Measurements from ENCODE around the gene OGG1. TPM values are rescaled to one million over a fixed set of nuclear protein-coding genes. Genes with fewer than 3 reads are reported as not detected.

The OGG1 gene
- total RNA-seq, 6 experiments from 2014 or later, result 12.3 to 27.8 (median 15.7) TPM

DNA sequence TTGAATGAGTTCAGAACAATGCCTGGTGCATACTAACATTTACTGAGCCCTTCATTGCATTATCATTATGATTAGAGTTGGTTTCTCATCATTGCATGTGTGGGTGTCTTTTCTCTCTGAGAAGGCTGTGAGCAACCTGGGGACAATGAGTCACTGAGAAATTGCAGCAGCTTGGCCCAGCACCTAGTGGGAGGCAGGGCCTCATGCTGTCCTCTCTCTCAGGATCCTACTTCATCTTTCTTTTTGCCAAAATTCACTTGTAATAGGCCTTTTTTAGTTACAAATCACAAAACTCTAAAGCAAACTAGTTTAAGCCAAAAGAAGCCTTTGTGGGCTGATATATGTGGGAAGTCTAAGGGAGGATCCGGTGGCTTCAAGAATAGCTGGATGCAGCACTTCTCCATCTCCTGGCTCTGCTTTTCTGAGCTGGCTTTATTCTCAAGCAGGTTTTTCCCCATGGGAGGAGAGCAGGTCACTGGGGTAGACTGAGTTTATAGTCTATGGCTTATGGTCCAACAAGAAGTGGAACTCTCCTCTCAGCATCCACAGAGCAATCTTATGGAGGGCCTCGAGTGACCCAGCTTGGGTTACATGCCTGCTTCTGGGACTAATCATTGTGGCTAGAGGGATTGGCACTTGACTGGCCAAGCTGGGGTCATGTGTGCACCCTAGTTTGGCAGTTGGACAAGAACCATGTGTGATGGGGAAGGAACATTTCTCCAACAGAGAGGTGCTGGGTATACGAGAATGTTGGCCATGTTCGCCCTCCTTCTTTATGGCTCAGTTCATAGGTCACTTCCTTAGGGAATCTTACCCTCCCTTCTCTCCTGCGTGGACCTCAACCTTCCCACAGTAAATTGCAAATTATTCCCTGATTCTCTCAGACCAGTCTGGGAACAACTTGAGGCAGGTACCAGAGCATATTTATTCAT, 28.7 kb downstream of the OGG1 start:
- intact Hi-C loops (cut with DNase I), result no loop called here
- Histone ChIP-seq H3K9me3 (no peaks in the 10 kb centered on the region), H3K27me3 (no peaks in the 10 kb centered on the region), H3K36me3 (peaks cover 0 to 12% (median 4%) of the 10 kb centered on the region in 4 donors), H3K4me3 (no peak overlapping the region), H3K4me1 (peaks cover 0 to 24% (median 17%) of the 10 kb centered on the region in 4 donors), H3K27ac (no peak overlapping the region)
- TF ChIP-seq, protein P1, sequence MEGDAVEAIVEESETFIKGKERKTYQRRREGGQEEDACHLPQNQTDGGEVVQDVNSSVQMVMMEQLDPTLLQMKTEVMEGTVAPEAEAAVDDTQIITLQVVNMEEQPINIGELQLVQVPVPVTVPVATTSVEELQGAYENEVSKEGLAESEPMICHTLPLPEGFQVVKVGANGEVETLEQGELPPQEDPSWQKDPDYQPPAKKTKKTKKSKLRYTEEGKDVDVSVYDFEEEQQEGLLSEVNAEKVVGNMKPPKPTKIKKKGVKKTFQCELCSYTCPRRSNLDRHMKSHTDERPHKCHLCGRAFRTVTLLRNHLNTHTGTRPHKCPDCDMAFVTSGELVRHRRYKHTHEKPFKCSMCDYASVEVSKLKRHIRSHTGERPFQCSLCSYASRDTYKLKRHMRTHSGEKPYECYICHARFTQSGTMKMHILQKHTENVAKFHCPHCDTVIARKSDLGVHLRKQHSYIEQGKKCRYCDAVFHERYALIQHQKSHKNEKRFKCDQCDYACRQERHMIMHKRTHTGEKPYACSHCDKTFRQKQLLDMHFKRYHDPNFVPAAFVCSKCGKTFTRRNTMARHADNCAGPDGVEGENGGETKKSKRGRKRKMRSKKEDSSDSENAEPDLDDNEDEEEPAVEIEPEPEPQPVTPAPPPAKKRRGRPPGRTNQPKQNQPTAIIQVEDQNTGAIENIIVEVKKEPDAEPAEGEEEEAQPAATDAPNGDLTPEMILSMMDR (IDR thresholded peaks at IDR 0.05), result no peak
- TF ChIP-seq POLR2A (IDR thresholded peaks at IDR 0.05), result no peak
- no peak for DNase-seq
- WGBS (ENCODE audit: insufficient coverage, low coverage, low lambda C conversion rate, missing lambda C conversion rate), result 56% methylated on average over 5 of the region's 5 CpGs
- peak in 1 of 4 donors; percentile 6 for ATAC-seq

DNA sequence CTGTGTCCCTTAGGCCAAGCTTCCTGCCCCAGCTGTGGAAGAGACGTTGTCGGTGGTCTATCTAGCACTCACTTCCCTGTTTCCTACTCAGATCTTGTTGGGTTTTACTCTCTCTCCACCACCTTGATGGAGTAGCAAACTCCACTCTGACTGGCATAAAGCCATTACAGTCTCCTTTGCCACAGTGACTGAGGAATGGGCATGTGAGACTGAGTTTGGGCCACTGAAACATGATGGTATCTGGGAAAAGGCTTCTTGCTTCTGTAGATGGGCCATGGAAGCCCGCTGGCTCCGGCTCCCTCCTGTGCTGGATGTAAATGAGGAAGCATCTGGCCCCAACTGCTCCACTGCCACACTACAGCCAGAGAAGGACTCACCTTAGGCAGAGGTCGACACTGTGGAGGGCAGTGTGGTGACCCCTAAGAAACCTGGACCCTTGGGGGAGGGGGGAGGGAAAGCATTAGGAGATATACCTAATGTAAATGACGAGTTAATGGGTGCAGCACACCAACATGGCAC, 29.4 kb downstream of the OGG1 start:
- DNase-seq, result no peak
- Histone ChIP-seq H3K27ac (no peak overlapping the region), H3K27me3 (no peaks in the 10 kb centered on the region), H3K4me1 (peaks cover 0 to 24% (median 17%) of the 10 kb centered on the region in 4 donors), H3K9me3 (no peaks in the 10 kb centered on the region), H3K36me3 (peaks cover 0 to 19% (median 11%) of the 10 kb centered on the region in 4 donors), H3K4me3 (no peak overlapping the region)
- ATAC-seq, result no peak
- intact Hi-C loops (cut with DNase I), result no loop called here
- TF ChIP-seq, protein P1 (IDR thresholded peaks at IDR 0.05), result no peak
- 41% methylated on average over 3 of the region's 6 CpGs for WGBS (ENCODE audit: insufficient coverage, low coverage, low lambda C conversion rate, missing lambda C conversion rate)

DNA sequence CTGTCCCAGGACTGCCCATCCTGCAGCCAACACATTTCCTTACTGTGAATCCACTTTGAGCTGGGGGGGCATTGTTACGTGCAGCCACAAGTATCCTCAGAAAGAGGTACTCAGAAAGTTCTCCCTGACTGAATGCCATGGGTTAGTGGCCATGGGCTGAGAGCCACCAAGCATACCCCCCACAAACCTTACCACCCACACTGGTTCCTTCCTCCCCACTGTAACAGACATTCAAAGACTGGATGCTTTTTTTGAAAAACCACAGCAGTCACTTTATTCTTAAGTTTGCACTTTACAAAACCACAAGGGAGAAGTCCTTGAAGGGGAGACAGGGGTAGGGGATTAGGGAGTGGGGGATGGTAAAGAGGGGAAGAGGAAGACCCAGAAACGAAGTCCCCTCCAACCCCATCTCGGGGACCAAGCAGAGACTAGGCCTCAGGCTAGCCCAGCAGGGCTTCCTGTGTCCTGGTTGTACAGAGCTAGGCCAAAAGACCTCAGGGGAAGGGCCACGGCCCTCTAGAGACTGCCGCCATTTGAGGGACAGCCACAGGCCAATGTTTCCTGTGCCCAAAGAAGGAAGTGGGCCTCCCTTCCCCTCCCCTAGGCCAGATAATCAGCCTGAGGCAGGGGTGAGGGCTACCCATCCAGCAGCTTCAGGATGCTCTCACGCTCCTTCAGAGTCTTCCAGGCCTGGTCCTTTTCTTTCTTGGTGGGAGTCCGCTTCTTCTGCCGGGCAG, 30.1 kb downstream of the OGG1 start:
- DNase-seq (no peak), ATAC-seq (peak; percentile 37 to 60 (median 46))
- no peaks in the 10 kb centered on the region for H3K9me3 ChIP-seq
- H3K27me3 ChIP-seq, result no peaks in the 10 kb centered on the region
- WGBS (ENCODE audit: insufficient coverage, low coverage, low lambda C conversion rate, missing lambda C conversion rate), result 64% methylated on average over 6 of the region's 8 CpGs
- H3K4me3 ChIP-seq, result peak overlapping the region in 2 of 3 donors; percentile 20 to 23
- intact Hi-C loops (cut with DNase I), result no loop called here
- peaks cover 0 to 24% (median 17%) of the 10 kb centered on the region in 4 donors for H3K4me1 ChIP-seq
- peaks cover 0 to 26% (median 14%) of the 10 kb centered on the region in 4 donors for H3K36me3 ChIP-seq
- no peak for TF ChIP-seq POLR2A (IDR thresholded peaks at IDR 0.05)
- TF ChIP-seq, protein P1 (IDR thresholded peaks at IDR 0.05), result no peak
- peak overlapping the region; percentile 59 to 83 (median 82) for H3K27ac ChIP-seq

DNA sequence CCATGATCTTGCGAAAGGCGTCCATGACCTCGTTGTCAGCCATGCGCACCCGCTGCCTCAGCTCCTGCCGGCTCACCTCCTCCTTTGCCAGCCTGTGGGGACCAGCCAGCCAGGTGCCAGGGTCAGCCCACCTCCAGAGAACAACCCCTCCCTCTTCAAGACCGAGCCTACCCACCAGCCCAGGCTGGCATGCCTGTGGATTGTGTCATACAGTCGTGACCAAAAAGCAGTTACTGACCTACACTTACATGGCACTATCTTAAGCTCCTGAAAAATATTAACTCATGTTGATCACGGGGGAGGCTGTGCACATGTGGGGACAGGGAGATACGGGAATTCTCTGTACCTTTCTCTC, 30.7 kb downstream of the OGG1 start:
- intact Hi-C loops (cut with DNase I), result no loop called here
- TF ChIP-seq, protein P1 (IDR thresholded peaks at IDR 0.05), result no peak
- peak; percentile 20 for TF ChIP-seq POLR2A (IDR thresholded peaks at IDR 0.05)
- Histone ChIP-seq H3K4me3 (peak overlapping the region in 2 of 3 donors; percentile 20 to 23), H3K27me3 (no peaks in the 10 kb centered on the region), H3K36me3 (peaks cover 0 to 32% (median 17%) of the 10 kb centered on the region in 4 donors), H3K27ac (peak overlapping the region; percentile 59 to 83 (median 82)), H3K9me3 (no peaks in the 10 kb centered on the region), H3K4me1 (peaks cover 0 to 24% (median 17%) of the 10 kb centered on the region in 4 donors)
- ATAC-seq, result peak; percentile 48 to 86 (median 80)
- peak in 2 of 3 donors; percentile 77 to 83 for DNase-seq
- WGBS (ENCODE audit: insufficient coverage, low coverage, low lambda C conversion rate, missing lambda C conversion rate), result 26% methylated on average over 10 of the region's 10 CpGs

Data from right lobe of liver (tissue), 6 donors.